ENCODE measurements around the gene UNC93B1. TPM values are rescaled to one million over a fixed set of nuclear protein-coding genes. Genes with fewer than 3 reads are reported as not detected.
A peak's percentile ranks its signal among the peaks of the same experiment; 100 is the strongest.

The UNC93B1 gene
- total and polyA plus RNA-seq, 2 of the 13 experiments (the other 11 are each of a cell fraction or from before 2014, with no cell fraction given) = 8.8 to 18.9 TPM

GRCh38 chr11:68016904-68017817, 13.3 kb upstream of the UNC93B1 start (continued):
- TF ChIP-seq ZNF800 (CRISPR knock-in tag; IDR thresholded peaks at IDR 0.05) = peak; percentile 68; the same call in 1 of the 2 replicates
- TF ChIP-seq ZNF772 (CRISPR knock-in tag; IDR thresholded peaks at IDR 0.05) = 0 out of 2 replicates have a peak, but pooled peaks have one; percentile 61
- TF ChIP-seq NRL (CRISPR knock-in tag; IDR thresholded peaks at IDR 0.05; ENCODE audit: borderline replicate concordance) = peak; percentile 92
- peak; percentile 82; the same call in 1 of the 2 replicates for TF ChIP-seq ZNF234 (CRISPR knock-in tag; conservative IDR thresholded peaks at IDR 0.05)
- TF ChIP-seq KLF15 (CRISPR knock-in tag; IDR thresholded peaks at IDR 0.05; ENCODE audit: borderline replicate concordance) = 0 out of 2 replicates have a peak, but pooled peaks have one; percentile 56
- TF ChIP-seq ZNF136 (CRISPR knock-in tag; IDR thresholded peaks at IDR 0.05; ENCODE audit: low read depth) = no peak
- peak; percentile 44; the same call in 1 of the 2 replicates for TF ChIP-seq ZSCAN21 (CRISPR knock-in tag; IDR thresholded peaks at IDR 0.05; ENCODE audit: borderline replicate concordance)
- no peak; the same call in 1 of the 2 replicates for TF ChIP-seq ZNF235 (CRISPR knock-in tag; IDR thresholded peaks at IDR 0.05; ENCODE audit: borderline replicate concordance)
- peak; percentile 50; the same call in 1 of the 2 replicates for TF ChIP-seq SSRP1 (CRISPR knock-in tag; IDR thresholded peaks at IDR 0.05)
- 0 out of 2 replicates have a peak, but pooled peaks have one; percentile 40 for TF ChIP-seq KDM3A (CRISPR knock-in tag; IDR thresholded peaks at IDR 0.05; ENCODE audit: low read depth)
- no peak for TF ChIP-seq ZC3H13 (CRISPR knock-in tag; IDR thresholded peaks at IDR 0.05)
- TF ChIP-seq HNF1B (CRISPR knock-in tag; IDR thresholded peaks at IDR 0.05) = peak; percentile 66; the same call in 1 of the 2 replicates
- no peak for TF ChIP-seq ZNF18 (CRISPR knock-in tag; IDR thresholded peaks at IDR 0.05; ENCODE audit: insufficient replicate concordance)
- TF ChIP-seq CERS6 (CRISPR knock-in tag; IDR thresholded peaks at IDR 0.05) = no peak
- no peak for TF ChIP-seq SMAD1 (CRISPR knock-in tag; IDR thresholded peaks at IDR 0.05; ENCODE audit: borderline replicate concordance, low read depth)
- peak; percentile 91 for TF ChIP-seq ZNF296 (CRISPR knock-in tag; conservative IDR thresholded peaks at IDR 0.05)
- TF ChIP-seq ZNF253 (CRISPR knock-in tag; IDR thresholded peaks at IDR 0.05; ENCODE audit: borderline replicate concordance) = no peak
- TF ChIP-seq MXI1 (IDR thresholded peaks at IDR 0.05; ENCODE audit: borderline replicate concordance, low read depth, low read length) = no peak
- TF ChIP-seq ZNF724P (CRISPR knock-in tag; IDR thresholded peaks at IDR 0.05; ENCODE audit: borderline replicate concordance) = no peak; the same call in 1 of the 2 replicates
- peak; percentile 40; the same call in 1 of the 2 replicates for TF ChIP-seq HMG20A (CRISPR knock-in tag; IDR thresholded peaks at IDR 0.05; ENCODE audit: borderline replicate concordance)
